Fibroblast of lung (primary cell): Measurements from ENCODE around the gene HSD3B1. TPM values are rescaled to one million over a fixed set of nuclear protein-coding genes. Genes with fewer than 3 reads are reported as not detected.
"Not testable (repeated sequence)": the region's sequence is repeated elsewhere in the genome, so short reads cannot be mapped to it uniquely, and the experiment has no call there.

Experiments
- DNase-seq, 2 donors: peaks; one replicate each; pipeline versions ENCODE4 v3.0.0 to v3.0.0-alpha.2; 2010; ENCODE audit warnings: low read depth in 2 of 2
- H2AFZ ChIP-seq: 2 replicates; pipeline ENCODE4 v1.5.1; 2012; ENCODE audit warnings: low read length, control low read depth, inconsistent platforms
- H3K27ac ChIP-seq: 2 replicates; pipeline ENCODE4 v1.5.1; 2011; ENCODE audit warnings: low read length, control low read depth; ENCODE audit not compliant: insufficient read depth
- H3K27me3 ChIP-seq: 2 replicates; pipeline ENCODE4 v1.5.1; 2011; ENCODE audit warnings: mild to moderate bottlenecking, low read length; ENCODE audit not compliant: control insufficient read depth, insufficient read depth
- H3K36me3 ChIP-seq: 2 replicates; pipeline ENCODE4 v1.5.1; 2011; ENCODE audit warnings: low read length; ENCODE audit not compliant: control insufficient read depth, insufficient read depth
- H3K4me1 ChIP-seq: 2 replicates; pipeline ENCODE4 v1.5.1; 2011; ENCODE audit warnings: low read length; ENCODE audit not compliant: control insufficient read depth, insufficient read depth; ENCODE audit errors: extremely low read depth
- H3K4me2 ChIP-seq: 2 replicates; pipeline ENCODE4 v1.5.1; 2011; ENCODE audit warnings: low read length, control low read depth; ENCODE audit not compliant: insufficient read depth; ENCODE audit errors: extremely low read depth
- H3K4me3 ChIP-seq, 4 experiments: fragments of 200-600 bp in 1 of 4; sonication (generic) in 1 of 4; replicated peaks in 1 of 4; 2 replicates each; pipeline ENCODE4 v1.5.1; 2011 to 2016; ENCODE audit warnings: low read length in 4 of 4, low read depth in 3 of 4, mild to moderate bottlenecking in 3 of 4, control low read depth in 2 of 4, inconsistent platforms in 1 of 4, mixed read lengths in 1 of 4; ENCODE audit not compliant: insufficient read depth in 1 of 4; ENCODE audit errors: control extremely low read depth in 1 of 4
- H3K79me2 ChIP-seq: 2 replicates; pipeline ENCODE4 v1.5.1; 2012; ENCODE audit warnings: mild to moderate bottlenecking, low read length, inconsistent platforms; ENCODE audit not compliant: control insufficient read depth, insufficient read depth
- H3K9ac ChIP-seq: 2 replicates; pipeline ENCODE4 v1.5.1; 2011; ENCODE audit warnings: mild to moderate bottlenecking, low read length, control low read depth; ENCODE audit not compliant: insufficient read depth
- H3K9me3 ChIP-seq: 2 replicates; pipeline ENCODE4 v1.5.1; 2012; ENCODE audit warnings: low read depth, low read length; ENCODE audit not compliant: control insufficient read depth, insufficient read depth
- H4K20me1 ChIP-seq: 2 replicates; pipeline ENCODE4 v1.5.1; 2011; ENCODE audit warnings: low read length; ENCODE audit not compliant: control insufficient read depth, insufficient read depth; ENCODE audit errors: extremely low read depth
- CTCF ChIP-seq, 2 donors: IDR thresholded peaks in 1 of 2; conservative IDR thresholded peaks in 1 of 2; 1 replicate in 1 of 2; 2 replicates in 1 of 2; pipeline ENCODE4 v1.5.1; 2011 to 2012; ENCODE audit warnings: low read length in 2 of 2, control low read depth in 1 of 2, inconsistent platforms in 1 of 2, low read depth in 1 of 2, mild to moderate bottlenecking in 1 of 2
- EZH2 ChIP-seq: IDR thresholded peaks from 2 replicates; pipeline ENCODE4 v1.5.1; 2012; ENCODE audit warnings: low read length, control low read depth, mild to moderate bottlenecking; ENCODE audit errors: missing control alignments
- polyA plus RNA-seq, 2 donors: library from polyadenylated mRNA; depleted of rRNA in 1 of 2; stranded (reverse) in 1 of 2; unstranded in 1 of 2; fragments of >200 nt; gene quantifications; 2 replicates each; pipeline ENCODE4 v1.2.1, GENCODE V29; 2011 to 2012; ENCODE audit warnings: missing spikeins in 1 of 2
- total RNA-seq: library from RNA; depleted of rRNA; stranded (reverse); fragments of >200 nt; gene quantifications from 2 replicates; pipeline ENCODE4 v1.2.1, GENCODE V29; 2014

HSD3B1 gene
- total and polyA plus RNA-seq, 2 donors (not counting 1 experiment from before 2014, with no cell fraction given), result not detected

DNA sequence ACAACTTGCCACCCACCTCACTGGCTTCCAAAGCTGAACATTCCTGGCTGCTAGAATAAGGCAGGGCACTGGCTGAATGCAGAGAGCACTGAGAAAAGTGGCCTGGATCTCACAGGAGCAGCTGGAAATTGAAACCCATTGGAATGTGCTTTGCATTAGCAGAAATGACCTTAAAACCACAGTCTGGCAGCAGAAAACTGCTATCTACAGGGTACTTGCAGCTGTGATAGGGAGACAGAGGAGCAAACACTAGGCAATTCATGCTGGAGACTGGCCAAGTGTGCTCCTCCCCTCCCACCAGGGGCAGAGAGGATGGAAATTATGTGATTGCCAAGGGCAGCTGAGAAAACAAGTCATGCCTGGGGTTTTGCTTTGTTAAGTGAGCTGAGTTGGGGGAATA is 47.2 kb downstream of the HSD3B1 start:
- no peak overlapping the region for H2AFZ ChIP-seq
- H3K4me1 ChIP-seq, result peaks cover 3% of the 10 kb centered on the region
- no peak overlapping the region for H3K9ac ChIP-seq
- DNase-seq, result peak; percentile 93 to 98
- no peaks in the 10 kb centered on the region for H4K20me1 ChIP-seq
- H3K27ac ChIP-seq, result no peak overlapping the region
- H3K36me3 ChIP-seq, result no peaks in the 10 kb centered on the region
- no peaks in the 10 kb centered on the region for H3K79me2 ChIP-seq
- H3K4me2 ChIP-seq, result peak overlapping the region; percentile 20
- H3K9me3 ChIP-seq, result no peaks in the 10 kb centered on the region
- no peak overlapping the region for H3K4me3 ChIP-seq
- TF ChIP-seq EZH2, result no peak
- TF ChIP-seq CTCF (conservative IDR thresholded peaks at IDR 0.05 in 1 of 2, IDR thresholded peaks at IDR 0.05 in 1 of 2; ENCODE audit: low read depth in 1 of 2, low read length in 2 of 2), result no peak
- H3K27me3 ChIP-seq, result no peaks in the 10 kb centered on the region

DNA sequence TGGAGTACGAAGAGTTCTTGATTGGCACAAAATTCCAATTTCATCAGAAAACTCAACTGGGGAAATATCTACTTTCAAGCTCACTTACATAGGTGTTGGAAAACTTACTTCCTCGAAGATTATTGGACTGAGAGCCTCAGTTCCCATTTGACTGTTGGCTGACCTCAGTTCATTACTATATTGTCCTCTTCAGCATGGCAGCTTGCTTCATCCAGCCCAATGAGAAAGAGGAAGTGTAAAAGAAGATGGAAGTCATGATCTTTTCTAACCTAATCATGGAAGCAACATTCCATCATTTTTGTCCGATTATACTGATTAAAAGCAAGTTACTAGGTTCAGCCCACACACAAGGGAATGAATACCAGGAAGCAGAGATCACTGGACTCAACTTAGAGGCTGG is 49.4 kb downstream of the HSD3B1 start:
- Histone ChIP-seq H3K4me3 (no peak overlapping the region), H3K9ac (no peak overlapping the region), H3K4me2 (no peak overlapping the region), H3K36me3 (no peaks in the 10 kb centered on the region), H3K9me3 (no peaks in the 10 kb centered on the region), H2AFZ (no peak overlapping the region), H3K4me1 (peaks cover 3% of the 10 kb centered on the region), H3K27me3 (no peaks in the 10 kb centered on the region), H4K20me1 (no peaks in the 10 kb centered on the region), H3K27ac (no peak overlapping the region), H3K79me2 (no peaks in the 10 kb centered on the region)
- no peak for TF ChIP-seq CTCF (conservative IDR thresholded peaks at IDR 0.05 in 1 of 2, IDR thresholded peaks at IDR 0.05 in 1 of 2; ENCODE audit: low read depth in 1 of 2, low read length in 2 of 2)
- no peak for TF ChIP-seq EZH2
- DNase-seq, result peak in 1 of 2 donors; percentile 6

- not testable (repeated sequence) for H3K4me2 ChIP-seq, DNase-seq, H3K79me2 ChIP-seq, H3K9me3 ChIP-seq, H3K36me3 ChIP-seq, H3K9ac ChIP-seq, H3K27ac ChIP-seq, H3K4me1 ChIP-seq, H3K4me3 ChIP-seq, H4K20me1 ChIP-seq, H3K27me3 ChIP-seq, H2AFZ ChIP-seq
Observed at GRCh38 chr1:119560402-119560801, 53.4 kb downstream of the HSD3B1 start.
